OCI-LY1 (cell line): ENCODE measurements around the gene NCBP1.

Experiments
- EZH2 ChIP-seq: fragments of 200-600 bp; sonication (generic), shearing (Covaris generic); IDR thresholded peaks from 2 replicates; pipeline ENCODE4 v1.8.0; 2017; ENCODE audit warnings: borderline replicate concordance, mixed run types, mild to moderate bottlenecking, antibody characterized with exemption, low read length, moderate library complexity, mixed read lengths
- TF ChIP-seq, protein P1 (sequence below): fragments of 200-600 bp; sonication (generic), shearing (Covaris generic); IDR thresholded peaks from 2 replicates; pipeline ENCODE4 v1.5.1; 2017; ENCODE audit warnings: mild to moderate bottlenecking, antibody characterized with exemption, low read length, moderate library complexity, mixed read lengths

DNA sequence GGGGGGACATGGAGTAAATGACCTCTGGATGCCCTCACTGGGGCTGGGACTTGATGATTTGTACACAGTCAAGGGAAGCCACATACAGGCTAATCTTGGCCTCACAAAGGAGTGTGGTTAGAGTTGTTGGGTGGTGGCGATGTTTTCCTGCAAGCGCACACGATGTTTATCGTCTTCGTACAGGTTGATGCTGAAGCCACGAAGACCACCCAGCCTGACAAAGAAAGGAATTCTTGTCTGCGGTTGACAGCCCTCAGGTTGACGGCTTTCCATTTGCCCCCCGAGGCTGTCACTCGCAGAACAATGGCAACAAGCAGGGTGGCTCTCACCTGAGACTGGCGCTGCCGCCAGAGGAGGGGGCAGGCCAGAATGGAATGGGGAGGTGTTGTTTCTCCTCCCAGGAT is 77.6 kb downstream of the NCBP1 start:
- TF ChIP-seq, protein P1, sequence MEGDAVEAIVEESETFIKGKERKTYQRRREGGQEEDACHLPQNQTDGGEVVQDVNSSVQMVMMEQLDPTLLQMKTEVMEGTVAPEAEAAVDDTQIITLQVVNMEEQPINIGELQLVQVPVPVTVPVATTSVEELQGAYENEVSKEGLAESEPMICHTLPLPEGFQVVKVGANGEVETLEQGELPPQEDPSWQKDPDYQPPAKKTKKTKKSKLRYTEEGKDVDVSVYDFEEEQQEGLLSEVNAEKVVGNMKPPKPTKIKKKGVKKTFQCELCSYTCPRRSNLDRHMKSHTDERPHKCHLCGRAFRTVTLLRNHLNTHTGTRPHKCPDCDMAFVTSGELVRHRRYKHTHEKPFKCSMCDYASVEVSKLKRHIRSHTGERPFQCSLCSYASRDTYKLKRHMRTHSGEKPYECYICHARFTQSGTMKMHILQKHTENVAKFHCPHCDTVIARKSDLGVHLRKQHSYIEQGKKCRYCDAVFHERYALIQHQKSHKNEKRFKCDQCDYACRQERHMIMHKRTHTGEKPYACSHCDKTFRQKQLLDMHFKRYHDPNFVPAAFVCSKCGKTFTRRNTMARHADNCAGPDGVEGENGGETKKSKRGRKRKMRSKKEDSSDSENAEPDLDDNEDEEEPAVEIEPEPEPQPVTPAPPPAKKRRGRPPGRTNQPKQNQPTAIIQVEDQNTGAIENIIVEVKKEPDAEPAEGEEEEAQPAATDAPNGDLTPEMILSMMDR: no peak
- no peak for TF ChIP-seq EZH2
